HCT116 (cell line): ENCODE data around the gene CAMKMT. TPM values are rescaled to one million over a fixed set of nuclear protein-coding genes. Genes with fewer than 3 reads are reported as not detected.

Experiments
- ATAC-seq: fragments of 200-7000 bp; cut with Tn5 transposase; 2 replicates; pipeline ENCODE4 v1.9.1; 2020; ENCODE audit warnings: mild to moderate bottlenecking, moderate library complexity
- BruUV-seq: library from RNA; stranded (reverse); fragments of 400-500 nt; replicated peaks from 2 replicates; lab custom pipeline; 2021; lab: Mats Ljungman, UMichigan
- CTCF ChIA-PET: fragments of 300-600 bp; sonication (Branson Sonifier 250); formaldehyde crosslinking; loops from one replicate; lab custom pipeline; 2021; ENCODE audit warnings: antibody characterized with exemption; lab: Charles Lee
- POLR2A ChIA-PET: fragments of 300-600, 350-600 bp; sonication (Branson Sonifier 250); formaldehyde crosslinking; loops from one replicate; lab custom pipeline; 2021; ENCODE audit warnings: antibody characterized with exemption; lab: Charles Lee
- RAD21 ChIA-PET, 2 experiments: fragments of 300-600 bp; sonication (Branson Sonifier 250); formaldehyde crosslinking; loops; one replicate each; lab custom pipeline; 2023; ENCODE audit warnings: low total read pairs in 2 of 2; ENCODE audit not compliant: uncharacterized antibody in 2 of 2, unreplicated experiment in 2 of 2, low non-redundant PET in 1 of 2; lab: Charles Lee
- DNase-seq: peaks from one replicate; pipeline ENCODE4 v3.0.0-alpha.2; 2010; ENCODE audit warnings: low read depth, low spot score
- H2AFZ ChIP-seq: fragments of 200-600 bp; shearing (Covaris generic), sonication (generic); 2 replicates; pipeline ENCODE4 v1.6.1; 2017; ENCODE audit warnings: low read depth, mixed run types, mixed read lengths, antibody characterized with exemption, low read length; ENCODE audit not compliant: poor library complexity, severe bottlenecking
- H3K27ac ChIP-seq: 2 replicates; pipeline ENCODE4 v1.5.1; 2012; ENCODE audit warnings: low read depth, low read length
- H3K27me3 ChIP-seq: fragments of 200-600 bp; sonication (generic); 2 replicates; pipeline ENCODE4 v1.6.1; 2016; ENCODE audit warnings: mixed run types, low read length, mixed read lengths; ENCODE audit not compliant: insufficient read depth
- H3K36me3 ChIP-seq, 2 experiments: fragments of 200-500 bp in 1 of 2; fragments of 200-600 bp in 1 of 2; sonication (Bioruptor generic) in 1 of 2; sonication (generic) in 1 of 2; 2 replicates each; pipeline versions ENCODE4 v1.5.1 to v1.6.1; 2014 to 2016; ENCODE audit warnings: low read length in 2 of 2, inconsistent platforms in 1 of 2, mixed read lengths in 1 of 2, mixed run types in 1 of 2; ENCODE audit not compliant: insufficient read depth in 2 of 2, control insufficient read depth in 1 of 2
- H3K4me1 ChIP-seq, 2 experiments: fragments of 200-600 bp in 1 of 2; sonication (generic) in 1 of 2; 2 replicates each; pipeline versions ENCODE4 v1.5.1 to v1.6.1; 2012 to 2017; ENCODE audit warnings: low read length in 2 of 2, inconsistent platforms in 1 of 2, mild to moderate bottlenecking in 1 of 2, mixed read lengths in 1 of 2, mixed run types in 1 of 2, moderate library complexity in 1 of 2; ENCODE audit not compliant: insufficient read depth in 2 of 2, control insufficient read depth in 1 of 2
- H3K4me2 ChIP-seq: fragments of 200-600 bp; sonication (generic); 2 replicates; pipeline ENCODE4 v1.6.1; 2017; ENCODE audit warnings: mixed run types, low read length, mixed read lengths
- H3K4me3 ChIP-seq, 2 experiments: fragments of 200-600 bp in 1 of 2; sonication (generic) in 1 of 2; replicated peaks in 1 of 2; 2 replicates each; pipeline ENCODE4 v1.5.1; 2011 to 2016; ENCODE audit warnings: low read length in 2 of 2, control low read depth in 1 of 2, low read depth in 1 of 2, mild to moderate bottlenecking in 1 of 2, mixed read lengths in 1 of 2, mixed run types in 1 of 2
- H3K79me2 ChIP-seq: fragments of 200-600 bp; sonication (generic); 2 replicates; pipeline ENCODE4 v1.6.1; 2017; ENCODE audit warnings: mild to moderate bottlenecking, mixed run types, low read length, moderate library complexity, mixed read lengths; ENCODE audit not compliant: insufficient read depth
- H3K9ac ChIP-seq: fragments of 200-600 bp; sonication (generic); 2 replicates; pipeline ENCODE4 v1.6.1; 2016; ENCODE audit warnings: low read length, mixed read lengths
- H3K9me2 ChIP-seq: fragments of 200-600 bp; sonication (generic), shearing (Covaris generic); 2 replicates; pipeline ENCODE4 v1.6.1; 2017; ENCODE audit warnings: mixed run types, mild to moderate bottlenecking, moderate library complexity; ENCODE audit not compliant: insufficient read depth
- H3K9me3 ChIP-seq, 2 experiments: fragments of 200-500 bp in 1 of 2; fragments of 200-600 bp in 1 of 2; sonication (Bioruptor generic) in 1 of 2; sonication (generic) in 1 of 2; 2 replicates each; pipeline ENCODE4 v1.6.1; 2014 to 2017; ENCODE audit warnings: low read length in 2 of 2, mixed read lengths in 2 of 2, inconsistent platforms in 1 of 2, low read depth in 1 of 2, mild to moderate bottlenecking in 1 of 2, mixed run types in 1 of 2, moderate library complexity in 1 of 2; ENCODE audit not compliant: control insufficient read depth in 1 of 2, insufficient read depth in 1 of 2
- H4K20me1 ChIP-seq: fragments of 200-600 bp; sonication (generic), shearing (Covaris generic); 2 replicates; pipeline ENCODE4 v1.6.1; 2017; ENCODE audit warnings: mixed run types, mild to moderate bottlenecking, moderate library complexity; ENCODE audit not compliant: insufficient read depth
- ATF3 ChIP-seq: IDR thresholded peaks from 2 replicates; pipeline ENCODE4 v1.6.1; 2012
- CBX3 ChIP-seq: IDR thresholded peaks from 2 replicates; pipeline ENCODE4 v1.6.1; 2012; ENCODE audit warnings: low read depth
- ELF1 ChIP-seq: IDR thresholded peaks from 2 replicates; pipeline ENCODE4 v1.6.1; 2012; ENCODE audit warnings: low read depth, borderline replicate concordance
- EZH2 ChIP-seq: fragments of 200-600 bp; sonication (generic); IDR thresholded peaks from 2 replicates; pipeline ENCODE4 v1.6.1; 2017; ENCODE audit warnings: antibody characterized with exemption, mixed run types
- EZH2phosphoT487 ChIP-seq: fragments of 200-600 bp; IDR thresholded peaks from 2 replicates; pipeline ENCODE4 v1.6.1; 2018; ENCODE audit warnings: antibody characterized with exemption, borderline replicate concordance
- JUND ChIP-seq: IDR thresholded peaks from 2 replicates; pipeline ENCODE4 v1.6.1; 2012
- POLR2A ChIP-seq: IDR thresholded peaks from 2 replicates; pipeline ENCODE4 v1.7.0; 2011; ENCODE audit warnings: borderline replicate concordance; ENCODE audit not compliant: insufficient read depth, insufficient read length; ENCODE audit errors: extremely low read depth
- POLR2AphosphoS5 ChIP-seq: IDR thresholded peaks from 2 replicates; pipeline ENCODE4 v1.6.1; 2011; ENCODE audit warnings: mild to moderate bottlenecking, low read depth, low read length, moderate library complexity
- RAD21 ChIP-seq: IDR thresholded peaks from 2 replicates; pipeline ENCODE4 v1.6.1; 2012; ENCODE audit warnings: low read depth, mild to moderate bottlenecking
- SIN3A ChIP-seq: IDR thresholded peaks from 2 replicates; pipeline ENCODE4 v1.6.1; 2012; ENCODE audit warnings: low read depth
- YY1 ChIP-seq: IDR thresholded peaks from 2 replicates; pipeline ENCODE4 v1.6.1; 2011; ENCODE audit warnings: low read length, low read depth, moderate library complexity, mild to moderate bottlenecking; ENCODE audit not compliant: insufficient replicate concordance; ENCODE audit errors: extremely low read depth
- ZBTB33 ChIP-seq: IDR thresholded peaks from 2 replicates; pipeline ENCODE4 v1.6.1; 2011; ENCODE audit warnings: mild to moderate bottlenecking, low read length, moderate library complexity; ENCODE audit not compliant: insufficient replicate concordance; ENCODE audit errors: extremely low read depth
- ZNF274 ChIP-seq: fragments of 200-500 bp; sonication (Bioruptor generic); IDR thresholded peaks from 2 replicates; pipeline ENCODE4 v1.6.1; 2014; ENCODE audit warnings: mild to moderate bottlenecking, low read depth, low read length, inconsistent platforms
- intact Hi-C: fragments of 100-400 bp; cut with micrococcal nuclease; formaldehyde crosslinking; loops from 2 replicates; pipeline ENCODE4 v1.10.0; 2022
- total RNA-seq: library from RNA; stranded (reverse); gene quantifications from one replicate; pipeline ENCODE4 v1.2.1, GENCODE V29; 2021; ENCODE audit not compliant: unreplicated experiment

CAMKMT gene
- total RNA-seq, 1 experiment from 2014 or later: 10.6 TPM

GRCh38 chr2:44580875-44581515, 219.2 kb downstream of the CAMKMT start:
- Histone ChIP-seq H2AFZ (no peak overlapping the region), H3K4me1 (no peaks in the 10 kb centered on the region), H3K4me3 (no peak overlapping the region), H4K20me1 (no peaks in the 10 kb centered on the region), H3K9ac (no peak overlapping the region), H3K79me2 (no peaks in the 10 kb centered on the region)
- ChIA-PET RAD21 (no interaction called here), CTCF (no interaction called here)
- TF ChIP-seq ELF1 (no peak), JUND (no peak), ZNF274 (no peak), POLR2A (no peak), POLR2AphosphoS5 (no peak), EZH2phosphoT487 (no peak), EZH2 (no peak), SIN3A (no peak), RAD21 (no peak), ZBTB33 (no peak), YY1 (no peak), ATF3 (no peak), CBX3 (no peak)
- TF ChIP-seq, all 23 proteins: peak for 0
- POLR2A ChIA-PET: no interaction called here
- no peaks in the 10 kb centered on the region for H3K9me3 ChIP-seq
- DNase-seq: no peak
- H3K9me2 ChIP-seq: no peaks in the 10 kb centered on the region
- no peaks in the 10 kb centered on the region for H3K27me3 ChIP-seq
- BruUV-seq: no TSS peak
- H3K27ac ChIP-seq: no peak overlapping the region
- intact Hi-C loops: no loop called here
- no peak overlapping the region for H3K4me2 ChIP-seq
- no peak for ATAC-seq
- no peaks in the 10 kb centered on the region for H3K36me3 ChIP-seq
